OCI-LY7 (cell line): ENCODE measurements around the gene RTKN. TPM values are rescaled to one million over a fixed set of nuclear protein-coding genes. Genes with fewer than 3 reads are reported as not detected.

Experiments
- BruUV-seq: library from RNA; stranded (reverse); fragments of 400-500 nt; replicated peaks from 2 replicates; lab custom pipeline; 2021; lab: Mats Ljungman, UMichigan
- CTCF ChIA-PET: fragments of 300-600 bp; sonication (Branson Sonifier 250); formaldehyde crosslinking; loops from one replicate; lab custom pipeline; 2022; ENCODE audit warnings: antibody characterized with exemption; ENCODE audit not compliant: unreplicated experiment; lab: Charles Lee
- POLR2A ChIA-PET: fragments of 300-600 bp; sonication (Branson Sonifier 250); formaldehyde crosslinking; loops from one replicate; lab custom pipeline; 2022; ENCODE audit warnings: antibody characterized with exemption; lab: Charles Lee
- DNase-seq: peaks from one replicate; pipeline ENCODE4 v3.0.0-alpha.2; 2015; ENCODE audit warnings: low spot score
- H2AFZ ChIP-seq: fragments of 200-600 bp; sonication (generic), shearing (Covaris generic); 2 replicates; pipeline ENCODE4 v1.6.1; 2014; ENCODE audit warnings: mild to moderate bottlenecking, antibody characterized with exemption, low read length, moderate library complexity
- H3K27ac ChIP-seq: fragments of 200-600 bp; sonication (generic); 2 replicates; pipeline ENCODE4 v1.5.1; 2014; ENCODE audit warnings: mixed run types, low read depth, mild to moderate bottlenecking, moderate library complexity, low read length, inconsistent platforms; ENCODE audit not compliant: poor library complexity, severe bottlenecking
- H3K36me3 ChIP-seq: fragments of 200-600 bp; sonication (generic); 2 replicates; pipeline ENCODE4 v1.6.1; 2014; ENCODE audit warnings: mild to moderate bottlenecking, antibody characterized with exemption, low read length, moderate library complexity, mixed read lengths; ENCODE audit not compliant: insufficient read depth
- H3K4me1 ChIP-seq: fragments of 200-600 bp; sonication (generic); 2 replicates; pipeline ENCODE4 v1.5.1; 2014; ENCODE audit warnings: mild to moderate bottlenecking, low read length; ENCODE audit not compliant: insufficient read depth, poor library complexity, severe bottlenecking
- H3K4me2 ChIP-seq: fragments of 200-600 bp; sonication (generic); 2 replicates; pipeline ENCODE4 v1.6.1; 2014; ENCODE audit warnings: mild to moderate bottlenecking, low read length
- H3K4me3 ChIP-seq: fragments of 200-600 bp; sonication (generic); 2 replicates; pipeline ENCODE4 v1.5.1; 2014; ENCODE audit warnings: mild to moderate bottlenecking, low read depth, low read length; ENCODE audit not compliant: poor library complexity, severe bottlenecking
- H3K79me2 ChIP-seq: fragments of 200-600 bp; sonication (generic); 2 replicates; pipeline ENCODE4 v1.6.1; 2016; ENCODE audit warnings: low read depth, mild to moderate bottlenecking, low read length, moderate library complexity, mixed read lengths; ENCODE audit not compliant: insufficient read depth
- H3K9me2 ChIP-seq: fragments of 200-600 bp; sonication (generic); 2 replicates; pipeline ENCODE4 v1.6.1; 2016; ENCODE audit warnings: mild to moderate bottlenecking, low read length, mixed read lengths; ENCODE audit not compliant: insufficient read depth
- H3K9me3 ChIP-seq: fragments of 200-600 bp; sonication (generic); 2 replicates; pipeline ENCODE4 v1.6.1; 2014; ENCODE audit warnings: mild to moderate bottlenecking, mixed run types, low read length, mixed read lengths
- H4K20me1 ChIP-seq: fragments of 200-600 bp; sonication (generic); 2 replicates; pipeline ENCODE4 v1.6.1; 2014; ENCODE audit warnings: mild to moderate bottlenecking, antibody characterized with exemption, low read length, moderate library complexity, mixed read lengths; ENCODE audit not compliant: insufficient read depth
- EZH2phosphoT487 ChIP-seq: fragments of 200-600 bp; sonication (generic); IDR thresholded peaks from 2 replicates; pipeline ENCODE4 v1.6.1; 2018; ENCODE audit warnings: low read depth, borderline replicate concordance, mild to moderate bottlenecking, mixed run types, antibody characterized with exemption, low read length, moderate library complexity, mixed read lengths
- intact Hi-C: fragments of 100-400 bp; cut with micrococcal nuclease; formaldehyde crosslinking; loops from one replicate; pipeline ENCODE4 v1.10.0; 2022; ENCODE audit not compliant: unreplicated experiment
- total RNA-seq, 2 experiments: library from RNA; depleted of rRNA in 1 of 2; stranded (reverse); fragments of >200 nt in 1 of 2; shearing (Covaris generic) in 1 of 2; gene quantifications; 2 replicates each; pipeline ENCODE4 v1.2.3, GENCODE V29; 2014 to 2022
- TF ChIP-seq, protein P1 (sequence below): fragments of 200-600 bp; sonication (generic); conservative IDR thresholded peaks from 2 replicates; pipeline ENCODE4 v1.5.1; 2014; ENCODE audit warnings: mild to moderate bottlenecking, antibody characterized with exemption, low read length, moderate library complexity, mixed read lengths

RTKN gene
- total RNA-seq, 2 experiments from 2014 or later = 2.3 to 7.7 TPM

DNA sequence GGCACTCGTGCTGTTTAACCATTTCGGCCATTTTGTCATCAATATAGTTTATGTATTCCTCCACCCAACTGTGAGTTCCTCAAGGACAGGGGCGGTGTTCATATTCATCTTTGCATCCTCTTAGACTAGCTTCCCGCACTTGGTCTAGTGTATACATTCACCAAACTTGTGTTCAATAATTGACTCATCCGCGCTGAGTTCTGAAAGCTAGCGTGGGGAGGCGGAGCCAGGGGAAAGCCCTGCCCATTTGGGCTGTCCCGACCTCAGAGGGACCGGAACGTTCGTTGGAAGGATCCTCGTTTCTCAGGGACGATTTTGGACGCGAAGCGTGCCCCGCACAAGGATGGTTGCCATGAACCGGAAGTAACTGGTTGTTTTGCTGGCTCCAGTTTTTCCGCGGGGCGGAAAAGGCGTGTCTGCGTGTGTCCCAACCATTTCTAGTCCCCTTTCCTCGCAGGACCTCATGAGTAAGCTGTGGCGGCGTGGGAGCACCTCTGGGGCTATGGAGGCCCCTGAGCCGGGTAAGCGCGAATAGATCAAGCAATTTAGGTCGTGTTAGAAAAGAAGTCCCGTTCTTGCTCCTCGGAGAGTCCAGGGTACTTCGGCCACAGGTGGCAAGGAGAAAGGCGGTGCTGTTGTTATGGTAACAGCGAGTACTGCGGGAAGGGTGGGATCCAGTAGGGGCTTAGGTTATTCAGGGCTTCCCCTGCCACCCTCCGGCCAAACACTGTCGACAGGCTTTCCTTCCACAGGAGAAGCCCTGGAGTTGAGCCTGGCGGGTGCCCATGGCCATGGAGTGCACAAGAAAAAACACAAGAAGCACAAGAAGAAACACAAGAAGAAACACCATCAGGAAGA is 13.1 kb upstream of the RTKN start, which contains the start of gene INO80B:
Gene INO80B (plus strand): TSS at position 434 of the 858 bp plus-strand sequence. CDS start 30 bp downstream, at position 464.
- Histone ChIP-seq H3K79me2 (peaks cover 22% of the 10 kb centered on the region), H3K27ac (peak within 1 kb of the TSS; percentile 92), H3K9me3 (no peaks in the 10 kb centered on the region), H3K4me3 (peak within 1 kb of the TSS; percentile 98), H2AFZ (peak within 1 kb of the TSS; percentile 90), H3K9me2 (no peaks in the 10 kb centered on the region), H3K36me3 (peaks cover 7% of the 10 kb centered on the region; the same call in 1 of the 2 replicates), H4K20me1 (no peaks in the 10 kb centered on the region), H3K4me1 (peaks cover 46% of the 10 kb centered on the region), H3K4me2 (peak within 1 kb of the TSS; percentile 88)
- CTCF ChIA-PET = interaction anchor here (0.5 to 0.9 kb wide), 3 partner anchors 24 to 34 kb away, joined by 3 to 4 read pairs (median 3); partner anchors contain the start of genes C2orf81, CCDC142, TTC31 and WDR54
- TSS peak; percentile 61 for BruUV-seq
- no peak for TF ChIP-seq EZH2phosphoT487
- TF ChIP-seq, protein P1, sequence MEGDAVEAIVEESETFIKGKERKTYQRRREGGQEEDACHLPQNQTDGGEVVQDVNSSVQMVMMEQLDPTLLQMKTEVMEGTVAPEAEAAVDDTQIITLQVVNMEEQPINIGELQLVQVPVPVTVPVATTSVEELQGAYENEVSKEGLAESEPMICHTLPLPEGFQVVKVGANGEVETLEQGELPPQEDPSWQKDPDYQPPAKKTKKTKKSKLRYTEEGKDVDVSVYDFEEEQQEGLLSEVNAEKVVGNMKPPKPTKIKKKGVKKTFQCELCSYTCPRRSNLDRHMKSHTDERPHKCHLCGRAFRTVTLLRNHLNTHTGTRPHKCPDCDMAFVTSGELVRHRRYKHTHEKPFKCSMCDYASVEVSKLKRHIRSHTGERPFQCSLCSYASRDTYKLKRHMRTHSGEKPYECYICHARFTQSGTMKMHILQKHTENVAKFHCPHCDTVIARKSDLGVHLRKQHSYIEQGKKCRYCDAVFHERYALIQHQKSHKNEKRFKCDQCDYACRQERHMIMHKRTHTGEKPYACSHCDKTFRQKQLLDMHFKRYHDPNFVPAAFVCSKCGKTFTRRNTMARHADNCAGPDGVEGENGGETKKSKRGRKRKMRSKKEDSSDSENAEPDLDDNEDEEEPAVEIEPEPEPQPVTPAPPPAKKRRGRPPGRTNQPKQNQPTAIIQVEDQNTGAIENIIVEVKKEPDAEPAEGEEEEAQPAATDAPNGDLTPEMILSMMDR = 0 out of 2 replicates have a peak, but pooled peaks have one; percentile 31
- POLR2A ChIA-PET = interaction anchor here (0.5 to 3.1 kb wide), 10 partner anchors 12 to 63 kb away, joined by 3 to 13 read pairs (median 3); partner anchors contain the start of genes C2orf81, RTKN and WDR54
- peak; percentile 99 for DNase-seq
- intact Hi-C loops = loop anchor here (1.0 to 2.0 kb wide), 2 partner anchors 34 to 1220 kb away; partner anchors contain the start of genes C2orf81, CCT7 and WDR54

GRCh38 chr2:74450570-74451190 is 8.9 kb upstream of the RTKN start:
- Histone ChIP-seq H3K36me3 (no peaks in the 10 kb centered on the region), H3K79me2 (peaks cover 5% of the 10 kb centered on the region; the same call in 1 of the 2 replicates), H3K9me2 (no peaks in the 10 kb centered on the region), H3K9me3 (no peaks in the 10 kb centered on the region), H3K4me1 (peaks cover 29% of the 10 kb centered on the region), H4K20me1 (no peaks in the 10 kb centered on the region), H3K27ac (no peak overlapping the region), H3K4me2 (no peak overlapping the region), H2AFZ (no peak overlapping the region), H3K4me3 (no peak overlapping the region)
- ChIA-PET CTCF (no interaction called here), POLR2A (interaction anchor here (0.6 to 1.0 kb wide), 3 partner anchors 30 to 60 kb away, joined by 3 to 5 read pairs (median 3); no protein-coding TSS in a partner anchor)
- TF ChIP-seq, protein P1 = no peak
- no peak for TF ChIP-seq EZH2phosphoT487
- DNase-seq = no peak
- BruUV-seq = no TSS peak
- intact Hi-C loops = no loop called here
